WTC11 (cell line): ENCODE results near the gene KIDINS220.

Experiments
- ARID4B ChIP-seq: sonication (generic); formaldehyde crosslinking; IDR thresholded peaks from 2 replicates; pipeline ENCODE4 v1.8.0; 2023; ENCODE audit warnings: missing genetic modification reagents, mild to moderate bottlenecking, borderline replicate concordance
- ATF1 ChIP-seq: sonication (generic); formaldehyde crosslinking; IDR thresholded peaks from 2 replicates; pipeline ENCODE4 v1.8.1; 2023; ENCODE audit warnings: mild to moderate bottlenecking, moderate library complexity, missing genetic modification reagents
- JUN ChIP-seq: sonication (generic); formaldehyde crosslinking; IDR thresholded peaks from 2 replicates; pipeline ENCODE4 v1.8.0; 2023; ENCODE audit warnings: mild to moderate bottlenecking, missing genetic modification reagents
- TP53 ChIP-seq: sonication (generic); formaldehyde crosslinking; IDR thresholded peaks from 2 replicates; pipeline ENCODE4 v1.8.1; 2023; ENCODE audit warnings: mild to moderate bottlenecking, missing genetic modification reagents
- USF2 ChIP-seq: sonication (generic); formaldehyde crosslinking; IDR thresholded peaks from 2 replicates; pipeline ENCODE4 v1.8.1; 2023; ENCODE audit warnings: mild to moderate bottlenecking, missing genetic modification reagents, moderate library complexity

GRCh38 chr2:8806885-8807704, 30.3 kb downstream of the KIDINS220 start:
- no peak for TF ChIP-seq USF2 (CRISPR knock-in tag)
- TF ChIP-seq ARID4B (CRISPR knock-in tag): no peak
- no peak for TF ChIP-seq ATF1
- TF ChIP-seq TP53 (CRISPR knock-in tag): no peak
- TF ChIP-seq JUN (CRISPR knock-in tag): no peak
